OCI-LY3 (cell line): ENCODE measurements around the gene RMND5A.

Source experiments
- H2AFZ ChIP-seq: fragments of 200-600, 300-600 bp; shearing (Covaris generic); 2 replicates; pipeline ENCODE4 v1.6.0; 2014; ENCODE audit warnings: antibody characterized with exemption, low read depth, low read length
- H3K27ac ChIP-seq: fragments of 200-600, 300-600 bp; sonication (generic); 2 replicates; pipeline ENCODE4 v1.5.1; 2014; ENCODE audit warnings: mild to moderate bottlenecking, low read length, moderate library complexity, mixed read lengths
- H3K27me3 ChIP-seq: fragments of 200-600, 300-600 bp; sonication (generic); 2 replicates; pipeline ENCODE4 v1.6.1; 2014; ENCODE audit warnings: low read depth, low read length, mixed read lengths
- H3K36me3 ChIP-seq: fragments of 200-600, 300-600 bp; sonication (generic); replicated peaks from 2 replicates; pipeline ENCODE3; 2014; ENCODE audit warnings: low read depth, low read length, mixed read lengths
- H3K4me1 ChIP-seq: fragments of 300-600, 200-600 bp; sonication (generic); 2 replicates; pipeline ENCODE4 v1.6.1; 2014; ENCODE audit warnings: low read length, mixed read lengths
- H3K4me2 ChIP-seq: fragments of 200-600, 300-600 bp; sonication (generic); 2 replicates; pipeline ENCODE4 v1.6.1; 2014; ENCODE audit warnings: low read length, mixed read lengths
- H3K4me3 ChIP-seq: fragments of 300-600, 200-600 bp; sonication (generic); 2 replicates; pipeline ENCODE4 v1.5.1; 2014; ENCODE audit warnings: antibody characterized with exemption, mild to moderate bottlenecking, low read length, moderate library complexity
- H3K79me2 ChIP-seq: fragments of 300-600, 200-600 bp; shearing (Covaris generic); 2 replicates; pipeline ENCODE4 v1.6.1; 2014; ENCODE audit warnings: mild to moderate bottlenecking, low read length, mixed read lengths
- H3K9ac ChIP-seq: fragments of 300-600, 200-600 bp; shearing (Covaris generic); 2 replicates; pipeline ENCODE4 v1.6.0; 2014; ENCODE audit warnings: mild to moderate bottlenecking, low read length, moderate library complexity
- H3K9me3 ChIP-seq: fragments of 200-600, 300-600 bp; shearing (Covaris generic); 2 replicates; pipeline ENCODE4 v1.6.1; 2014; ENCODE audit warnings: low read length, mixed read lengths; ENCODE audit not compliant: insufficient read depth
- H4K20me1 ChIP-seq: fragments of 200-600, 300-600 bp; sonication (generic); 2 replicates; pipeline ENCODE4 v1.6.1; 2016; ENCODE audit warnings: low read length, mixed read lengths; ENCODE audit not compliant: insufficient read depth
- CTCF ChIP-seq: fragments of 200-600, 300-600 bp; sonication (generic); IDR thresholded peaks from 2 replicates; pipeline ENCODE4 v1.5.1; 2014; ENCODE audit warnings: antibody characterized with exemption, low read length, low read depth
- EZH2phosphoT487 ChIP-seq: fragments of 200-600 bp; shearing (Covaris generic); IDR thresholded peaks from 2 replicates; pipeline ENCODE4 v1.6.1; 2018; ENCODE audit warnings: antibody characterized with exemption, mixed run types, low read depth

The RMND5A gene

GRCh38 chr2:86818957-86819356 is 98.9 kb downstream of the RMND5A start:
- Histone ChIP-seq H3K79me2 (no peaks in the 10 kb centered on the region), H3K36me3 (no peaks in the 10 kb centered on the region), H3K9ac (no peak overlapping the region), H3K4me3 (no peak overlapping the region), H3K4me1 (no peaks in the 10 kb centered on the region), H3K9me3 (0 out of 2 replicates have a peak, but pooled peaks cover 3% of the 10 kb centered on the region), H3K27me3 (peaks cover 13% of the 10 kb centered on the region), H3K4me2 (no peak overlapping the region), H3K27ac (no peak overlapping the region), H2AFZ (no peak overlapping the region), H4K20me1 (no peaks in the 10 kb centered on the region)
- TF ChIP-seq EZH2phosphoT487 = no peak
- TF ChIP-seq CTCF = no peak

- H3K4me3 ChIP-seq = no peak overlapping the region
- no peak overlapping the region for H3K9ac ChIP-seq
- H3K27me3 ChIP-seq = peaks cover 13% of the 10 kb centered on the region
- H3K27ac ChIP-seq = no peak overlapping the region
- no peaks in the 10 kb centered on the region for H3K79me2 ChIP-seq
- no peaks in the 10 kb centered on the region for H4K20me1 ChIP-seq
- no peaks in the 10 kb centered on the region for H3K36me3 ChIP-seq
- no peak overlapping the region for H2AFZ ChIP-seq
- no peak overlapping the region for H3K4me2 ChIP-seq
- no peaks in the 10 kb centered on the region for H3K4me1 ChIP-seq
- H3K9me3 ChIP-seq = 0 out of 2 replicates have a peak, but pooled peaks cover 3% of the 10 kb centered on the region
- TF ChIP-seq EZH2phosphoT487 = no peak
- no peak for TF ChIP-seq CTCF
Observed at GRCh38 chr2:86821306-86821705, 101.2 kb downstream of the RMND5A start.

GRCh38 chr2:86821842-86822241 is 101.8 kb downstream of the RMND5A start:
- Histone ChIP-seq H4K20me1 (no peaks in the 10 kb centered on the region), H3K27ac (no peak overlapping the region), H2AFZ (no peak overlapping the region), H3K4me3 (no peak overlapping the region), H3K4me1 (no peaks in the 10 kb centered on the region), H3K9ac (no peak overlapping the region), H3K9me3 (0 out of 2 replicates have a peak, but pooled peaks cover 3% of the 10 kb centered on the region), H3K27me3 (peaks cover 13% of the 10 kb centered on the region), H3K36me3 (no peaks in the 10 kb centered on the region), H3K79me2 (no peaks in the 10 kb centered on the region), H3K4me2 (no peak overlapping the region)
- TF ChIP-seq CTCF (no peak), EZH2phosphoT487 (no peak)

- H3K4me1 ChIP-seq = no peaks in the 10 kb centered on the region
- TF ChIP-seq CTCF (no peak), EZH2phosphoT487 (no peak)
- H3K4me2 ChIP-seq = no peak overlapping the region
- no peaks in the 10 kb centered on the region for H3K36me3 ChIP-seq
- H3K9ac ChIP-seq = no peak overlapping the region
- H3K27me3 ChIP-seq = peaks cover 13% of the 10 kb centered on the region
- H4K20me1 ChIP-seq = no peaks in the 10 kb centered on the region
- H3K79me2 ChIP-seq = no peaks in the 10 kb centered on the region
- 0 out of 2 replicates have a peak, but pooled peaks cover 3% of the 10 kb centered on the region for H3K9me3 ChIP-seq
- no peak overlapping the region for H3K27ac ChIP-seq
- no peak overlapping the region for H3K4me3 ChIP-seq
- no peak overlapping the region for H2AFZ ChIP-seq
Observed at GRCh38 chr2:86822668-86823345, 102.7 kb downstream of the RMND5A start.
